GM04503 (cell line): ENCODE results near the gene CD80.

Experiments
- DNase-seq: peaks from one replicate; pipeline ENCODE4 v3.0.0-alpha.2; 2012; ENCODE audit warnings: low read depth

Gene CD80

GRCh38 chr3:119547227-119547626 is 12.2 kb downstream of the CD80 start:
- DNase-seq = no peak

GRCh38 chr3:119543147-119543546 is 16.3 kb downstream of the CD80 start:
- no peak for DNase-seq

DNA sequence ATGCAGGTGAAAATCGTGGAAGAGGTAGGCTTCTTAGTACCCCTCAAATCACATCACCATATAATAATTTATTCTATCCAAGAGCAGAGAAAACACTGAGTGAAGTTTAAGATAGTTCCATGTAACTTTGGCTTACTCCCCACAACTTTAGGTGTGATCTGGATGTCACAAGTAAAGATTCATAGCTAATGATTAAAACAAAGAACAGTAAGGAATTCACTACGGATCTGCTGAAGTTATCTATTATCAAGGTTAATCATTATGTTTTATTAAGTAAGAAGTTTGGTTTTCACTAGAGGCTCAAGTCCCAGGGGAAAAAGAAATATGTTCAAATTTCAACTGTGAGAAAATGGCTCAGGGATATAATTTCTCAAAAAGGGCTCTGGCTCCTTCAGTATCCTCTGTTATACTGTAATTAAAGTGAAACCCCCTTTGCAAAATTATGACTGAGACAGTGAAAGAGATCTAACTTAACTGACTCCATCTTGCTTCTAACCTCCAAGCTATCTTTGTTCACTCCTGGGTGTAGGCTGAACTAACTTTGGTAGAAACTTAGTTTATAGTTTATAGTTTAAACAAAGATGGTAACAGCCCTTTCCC is 17.1 kb downstream of the CD80 start:
- no peak for DNase-seq

- DNase-seq = no peak
Observed at GRCh38 chr3:119541547-119541946, 17.9 kb downstream of the CD80 start.

DNA sequence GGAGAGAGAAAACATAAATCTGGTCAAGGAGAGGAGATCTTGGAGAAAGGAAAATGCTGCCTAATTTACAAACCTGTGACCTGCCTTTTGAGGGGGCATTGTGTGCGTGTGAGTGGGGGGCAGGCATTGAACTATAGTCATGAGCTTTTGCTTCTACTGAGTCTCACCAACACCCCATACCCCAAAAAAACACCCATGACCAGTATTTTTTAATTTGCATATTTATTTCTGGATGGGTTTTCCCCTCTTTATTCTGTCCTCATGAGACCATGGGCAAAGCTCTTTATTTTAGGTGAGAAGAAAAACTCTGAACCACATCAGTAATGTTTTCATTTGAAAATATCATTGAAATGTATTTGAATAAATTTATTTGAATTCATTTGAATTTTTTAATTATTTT is 20.6 kb downstream of the CD80 start:
- no peak for DNase-seq

GRCh38 chr3:119536757-119537156 is 22.7 kb downstream of the CD80 start:
- no peak for DNase-seq

GRCh38 chr3:119534296-119534695 is 25.1 kb downstream of the CD80 start:
- DNase-seq = no peak

DNA sequence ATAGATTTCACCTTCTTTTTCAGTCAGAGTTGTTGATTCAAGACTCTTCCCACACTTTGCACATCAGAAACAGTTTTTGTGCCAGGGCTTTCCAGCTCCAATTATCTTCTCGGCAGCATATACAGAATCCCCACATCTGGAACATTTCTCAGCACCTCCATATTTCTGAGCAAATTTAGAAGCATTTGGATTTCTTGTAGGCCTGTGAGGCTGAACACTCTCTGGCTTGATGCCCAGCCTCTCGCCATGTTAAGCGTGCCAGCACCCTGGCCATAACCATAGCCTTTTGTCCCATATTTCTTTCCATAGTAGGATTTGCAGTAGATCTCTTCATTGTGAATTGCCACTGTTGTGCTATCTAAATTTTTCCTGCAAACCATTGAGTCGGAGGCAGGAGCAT is 28.3 kb downstream of the CD80 start:
- no peak for DNase-seq

DNA sequence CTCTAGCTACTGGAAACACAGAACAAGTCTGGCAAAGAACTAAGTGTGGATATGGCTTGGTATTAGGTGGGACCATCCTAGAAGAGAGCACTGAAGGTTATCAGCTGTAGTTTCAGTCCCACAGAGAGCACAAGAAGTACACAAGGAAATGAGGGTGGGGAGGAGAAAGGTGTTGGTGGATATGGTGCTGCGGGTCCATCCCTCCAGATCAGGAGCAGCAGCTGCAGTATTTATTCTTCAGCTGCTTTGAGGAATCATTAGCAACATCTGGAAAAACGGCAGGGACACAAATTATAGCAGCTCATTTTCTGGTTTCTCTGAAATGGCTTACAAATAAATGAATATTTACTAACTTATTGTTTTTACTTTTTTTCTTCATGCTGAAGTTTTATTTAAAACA is 29.0 kb downstream of the CD80 start:
- no peak for DNase-seq

DNA sequence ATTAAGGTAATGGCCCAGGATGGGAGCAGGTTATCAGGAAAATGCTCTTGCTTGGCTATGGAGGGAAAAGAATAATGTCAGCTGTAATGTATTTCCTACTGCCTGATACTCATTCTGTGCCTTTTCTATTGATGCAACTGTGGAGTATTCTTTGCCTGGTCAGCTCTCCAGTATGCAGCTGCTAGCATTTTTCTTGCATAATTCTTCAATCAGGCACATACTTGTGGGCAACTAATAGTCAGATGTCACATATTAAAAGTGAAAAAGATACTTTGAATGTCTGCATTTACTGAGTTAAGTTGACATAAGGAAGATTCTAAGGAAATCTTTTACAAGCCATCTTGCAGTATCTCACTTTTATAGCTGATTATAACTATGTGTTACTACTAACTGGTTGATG is 29.5 kb downstream of the CD80 start:
- DNase-seq = peak; percentile 75

GRCh38 chr3:119527714-119528113 is 31.7 kb downstream of the CD80 start:
- no peak for DNase-seq

DNA sequence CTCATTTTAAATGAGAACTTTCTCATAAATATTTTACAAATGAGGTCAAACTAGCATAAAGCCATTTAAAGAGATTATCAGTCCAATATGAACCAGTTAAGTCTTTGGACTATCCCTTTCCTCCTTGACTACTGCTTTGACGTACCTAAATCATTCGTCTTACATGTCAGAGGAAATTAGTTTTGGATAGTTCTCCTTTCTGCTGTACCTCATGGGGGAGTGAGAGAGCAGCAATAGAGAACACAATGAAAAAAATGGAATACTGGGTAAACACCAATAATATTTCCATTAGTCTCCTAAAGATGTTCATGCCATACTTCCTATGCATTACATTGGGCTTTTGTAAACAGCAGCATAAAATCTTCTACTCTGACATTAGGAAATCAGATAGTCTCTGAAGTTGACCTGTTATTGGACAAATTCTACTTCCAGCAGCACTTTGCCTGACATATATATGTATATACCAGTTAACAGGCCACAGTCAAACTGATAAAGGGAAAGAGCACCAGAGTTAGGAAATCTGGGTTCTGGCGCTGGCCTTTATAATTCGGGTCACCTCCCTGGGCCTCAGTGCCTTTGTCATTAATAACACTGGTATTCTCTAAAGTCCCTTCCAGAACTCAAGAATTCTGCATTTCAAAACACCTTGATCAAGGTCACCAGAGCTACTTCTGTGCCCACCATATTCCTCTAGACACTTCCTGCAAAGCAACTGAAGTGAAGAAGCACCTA is 34.3 kb downstream of the CD80 start:
- no peak for DNase-seq

- DNase-seq = no peak
Observed at GRCh38 chr3:119518026-119518425, 41.4 kb downstream of the CD80 start.

- DNase-seq = no peak
Observed at GRCh38 chr3:119517112-119517511, 42.3 kb downstream of the CD80 start.

GRCh38 chr3:119514637-119515036 is 44.8 kb downstream of the CD80 start:
- DNase-seq = no peak

GRCh38 chr3:119510690-119511089 is 48.7 kb downstream of the CD80 start:
- no peak for DNase-seq

DNA sequence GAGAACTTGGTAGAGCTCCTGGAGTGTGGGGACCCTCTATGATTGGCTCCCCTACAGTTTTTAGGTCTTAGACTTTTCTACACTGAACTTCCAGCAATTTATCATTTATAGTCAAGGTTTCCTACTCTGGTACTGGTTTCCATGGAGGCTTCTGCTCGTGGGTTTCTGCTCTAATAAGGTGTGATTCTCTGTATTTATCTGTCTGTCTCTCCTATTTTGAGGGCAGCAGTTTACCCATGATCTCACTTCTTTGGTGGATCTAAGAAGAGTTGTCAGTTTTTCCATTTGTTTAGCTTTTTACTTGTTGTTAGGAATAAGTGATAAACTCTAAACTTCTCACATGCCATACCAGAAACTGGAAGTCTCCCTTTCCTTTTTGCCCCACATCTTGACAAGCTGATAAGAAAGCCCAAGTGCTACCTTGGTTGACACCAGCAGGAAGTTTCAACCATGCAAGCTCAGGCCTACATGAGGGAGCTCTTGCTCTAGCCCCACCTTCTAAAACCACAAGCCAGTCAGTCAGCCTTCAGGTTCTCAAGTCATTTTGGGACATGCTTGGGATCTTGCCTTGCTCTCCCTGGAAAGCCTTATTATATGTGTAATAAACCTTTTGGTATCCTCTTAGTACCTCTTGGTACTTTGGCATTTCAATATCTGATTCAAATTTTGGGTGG is 51.1 kb downstream of the CD80 start:
- DNase-seq = no peak

DNA sequence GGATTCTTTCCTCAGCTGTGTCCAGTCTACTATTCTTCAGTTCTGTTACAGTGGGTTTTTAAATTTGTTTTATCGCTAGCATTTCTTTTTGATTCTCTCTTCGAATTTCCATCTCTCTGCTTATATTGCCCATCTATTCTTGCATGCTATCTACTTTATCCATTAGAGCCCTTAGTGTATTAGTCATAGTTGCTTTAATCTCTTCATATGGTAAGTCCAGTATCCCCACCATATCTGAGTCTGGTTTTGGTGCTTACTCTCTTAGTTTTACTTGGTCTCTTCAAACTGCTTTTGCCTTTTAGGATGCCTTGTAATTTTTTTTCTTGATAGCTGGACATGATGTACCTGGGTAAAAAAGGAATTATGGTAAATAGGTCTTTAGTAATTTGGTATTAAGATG is 52.0 kb downstream of the CD80 start:
- DNase-seq = no peak

DNA sequence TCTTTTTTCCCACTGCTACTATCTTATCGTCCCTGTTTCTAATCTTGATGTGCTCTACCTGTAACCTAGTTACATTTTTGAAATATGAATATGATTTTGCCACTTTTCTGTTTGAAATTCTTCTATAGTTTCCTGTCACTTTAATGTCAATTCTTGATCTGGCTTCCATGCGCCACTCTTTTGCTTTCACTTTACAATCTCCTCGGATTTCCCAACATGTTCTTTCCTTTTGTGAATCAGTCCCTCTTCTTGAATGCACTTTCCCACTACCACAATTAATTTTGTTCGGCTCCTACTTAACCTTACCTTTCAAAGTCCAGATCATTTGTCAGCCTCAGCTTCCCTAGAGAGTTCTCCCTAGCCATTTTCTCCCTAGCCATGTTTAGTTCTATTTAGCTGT is 52.8 kb downstream of the CD80 start:
- no peak for DNase-seq

DNA sequence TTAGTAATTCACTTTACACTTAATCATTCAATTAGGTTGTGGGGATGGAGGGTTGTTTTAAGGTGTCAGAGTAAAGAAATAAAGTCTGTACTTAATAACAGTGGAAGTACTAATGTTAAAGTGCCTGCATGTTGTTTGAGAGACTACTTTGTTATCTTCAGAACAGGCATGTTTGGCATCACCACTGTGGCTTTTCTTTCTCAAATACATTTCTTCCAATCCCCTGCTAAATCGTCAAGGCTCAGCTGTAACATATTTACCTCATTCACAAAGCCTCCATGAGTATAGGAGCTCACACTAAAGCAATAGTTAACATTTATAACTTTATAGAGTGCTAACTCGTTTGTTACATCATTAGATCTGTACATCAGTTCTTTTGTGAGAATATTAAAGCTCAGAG is 58.5 kb downstream of the CD80 start:
- DNase-seq = no peak

- DNase-seq = no peak
Observed at GRCh38 chr3:119500265-119500664, 59.1 kb downstream of the CD80 start.

GRCh38 chr3:119498186-119499011 is 61.0 kb downstream of the CD80 start, which contains the start of gene TIMMDC1:
TIMMDC1 (plus strand) TSS chr3:119498547; CDS start chr3:119498734, 187 bp downstream.
- DNase-seq = peak; percentile 81

GRCh38 chr3:119497820-119498185 is 61.6 kb downstream of the CD80 start:
- DNase-seq = peak; percentile 6
